Measurements from ENCODE around the gene MAP4K4. TPM values are rescaled to one million over a fixed set of nuclear protein-coding genes. Genes with fewer than 3 reads are reported as not detected.

The MAP4K4 gene
- total and polyA plus RNA-seq, 2 of the 4 experiments (the other 2 are of a cell fraction): 89.4 to 124 TPM

GRCh38 chr2:101673920-101674319 lies 23.6 kb upstream of the MAP4K4 start:
- H2AK5ac ChIP-seq (ENCODE audit: low read depth, low read length): no peak overlapping the region
- H3K27me3 ChIP-seq (ENCODE audit: control insufficient read depth, insufficient read depth, low read length): no peaks in the 10 kb centered on the region; the same call in 1 of the 2 replicates
- H4K91ac ChIP-seq (ENCODE audit: insufficient read depth, low read depth, low read length): no peak overlapping the region
- H4K5ac ChIP-seq (ENCODE audit: low read depth, low read length): no peak overlapping the region
- no peak overlapping the region for H3K23ac ChIP-seq (ENCODE audit: low read depth, low read length)
- no peak overlapping the region for H3K14ac ChIP-seq (replicated peaks; ENCODE audit: low read depth, low read length)
- BruUV-seq (replicated peaks): no TSS peak
- WGBS, 2 experiments (ENCODE audit: extremely low coverage in 2 of 2, insufficient read length in 1 of 2): 86% methylated on average over 5 of the region's 5 CpGs; no CpG with 5 or more reads in 1 of the 2 experiments
- no peak overlapping the region for H2BK20ac ChIP-seq (ENCODE audit: low read depth, low read length)
- H3K4me2 ChIP-seq (ENCODE audit: low read depth, low read length): no peak overlapping the region
- H3K9ac ChIP-seq (ENCODE audit: low read depth, low read length): no peak overlapping the region
- H3K36me3 ChIP-seq (ENCODE audit: control insufficient read depth, insufficient read depth, low read length): no peaks in the 10 kb centered on the region
- H2BK15ac ChIP-seq (ENCODE audit: low read depth, low read length): no peak overlapping the region
- H4K8ac ChIP-seq (ENCODE audit: low read depth in 2 of 2, low read length in 2 of 2): no peak overlapping the region
- H3K9me1 ChIP-seq (ENCODE audit: insufficient read depth, low read length): no peaks in the 10 kb centered on the region
- H3K27ac ChIP-seq (ENCODE audit: insufficient read depth, low read length): no peak overlapping the region
- in situ Hi-C loops (cut with MboI; ENCODE audit: low sequenced_read_pairs): no loop called here
- H3K4ac ChIP-seq (ENCODE audit: low read depth, low read length): no peak overlapping the region
- intact Hi-C loops (cut with micrococcal nuclease): loop anchor here (5.0 kb wide), 1 partner anchor 42 kb away; no protein-coding TSS in a partner anchor
- H4K20me1 ChIP-seq (ENCODE audit: insufficient read depth, low read length): no peaks in the 10 kb centered on the region
- CTCF ChIA-PET: no interaction called here
- no peaks in the 10 kb centered on the region for H3K9me3 ChIP-seq (ENCODE audit: control insufficient read depth, insufficient read depth, low read length)
- no peak overlapping the region for H3K56ac ChIP-seq (ENCODE audit: extremely low read depth, insufficient read depth, low read length)
- no peak for ATAC-seq (ENCODE audit: low read depth)
- dilution Hi-C loops (cut with HindIII; ENCODE audit: low sequenced_read_pairs, unreplicated experiment): no loop called here
- H2BK120ac ChIP-seq (ENCODE audit: low read depth, low read length): no peak overlapping the region
- no peaks in the 10 kb centered on the region; the same call in 1 of the 2 replicates for H3K4me1 ChIP-seq (ENCODE audit: control insufficient read depth, insufficient read depth, low read length)
- no peak overlapping the region for H3K4me3 ChIP-seq (ENCODE audit: insufficient read depth, low read depth, low read length)
- TF ChIP-seq USF2 (IDR thresholded peaks at IDR 0.05; ENCODE audit: low read depth, low read length): no peak
- no peak for TF ChIP-seq RCOR1 (IDR thresholded peaks at IDR 0.05; ENCODE audit: insufficient replicate concordance, low read length)
- TF ChIP-seq FOS (IDR thresholded peaks at IDR 0.05; ENCODE audit: low read depth, low read length): no peak
- TF ChIP-seq, protein P1, sequence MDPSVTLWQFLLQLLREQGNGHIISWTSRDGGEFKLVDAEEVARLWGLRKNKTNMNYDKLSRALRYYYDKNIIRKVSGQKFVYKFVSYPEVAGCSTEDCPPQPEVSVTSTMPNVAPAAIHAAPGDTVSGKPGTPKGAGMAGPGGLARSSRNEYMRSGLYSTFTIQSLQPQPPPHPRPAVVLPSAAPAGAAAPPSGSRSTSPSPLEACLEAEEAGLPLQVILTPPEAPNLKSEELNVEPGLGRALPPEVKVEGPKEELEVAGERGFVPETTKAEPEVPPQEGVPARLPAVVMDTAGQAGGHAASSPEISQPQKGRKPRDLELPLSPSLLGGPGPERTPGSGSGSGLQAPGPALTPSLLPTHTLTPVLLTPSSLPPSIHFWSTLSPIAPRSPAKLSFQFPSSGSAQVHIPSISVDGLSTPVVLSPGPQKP (IDR thresholded peaks at IDR 0.05; ENCODE audit: borderline replicate concordance, low read depth, low read length): no peak
- no peak for TF ChIP-seq POLR2A (IDR thresholded peaks at IDR 0.05; ENCODE audit: low read depth, low read length)
- TF ChIP-seq SMC3 (IDR thresholded peaks at IDR 0.05; ENCODE audit: low read depth, low read length): no peak
- no peak for TF ChIP-seq RFX5 (IDR thresholded peaks at IDR 0.05; ENCODE audit: low read depth, low read length)
- H2AK9ac ChIP-seq (replicated peaks; ENCODE audit: low read depth, low read length, poor library complexity): no peak overlapping the region
- no peaks in the 10 kb centered on the region for H3K79me1 ChIP-seq (ENCODE audit: low read depth in 1 of 2, low read length in 2 of 2)
- no peak for DNase-seq
- H2AFZ ChIP-seq (replicated peaks; ENCODE audit: low read length, poor library complexity): no peak overlapping the region
- POLR2A ChIA-PET (ENCODE audit: unreplicated experiment): no interaction called here
- no peak overlapping the region for H3K18ac ChIP-seq (ENCODE audit: low read depth, low read length)
- H2BK5ac ChIP-seq (ENCODE audit: low read depth, low read length, poor library complexity, severe bottlenecking): no peak overlapping the region
